ACC112 (cell line): ENCODE measurements around the gene PIAS1.

Experiments used
- H2AFZ ChIP-seq: fragments of 200-600 bp; sonication (generic); one replicate; pipeline ENCODE4 v1.6.0; 2017; ENCODE audit warnings: antibody characterized with exemption, low read length; ENCODE audit not compliant: unreplicated experiment
- H3K27ac ChIP-seq: fragments of 200-600 bp; sonication (generic); 2 replicates; pipeline ENCODE4 v1.5.1; 2014; ENCODE audit warnings: low read depth, mild to moderate bottlenecking, antibody characterized with exemption, low read length, moderate library complexity
- H3K27me3 ChIP-seq: fragments of 200-600 bp; sonication (generic); 2 replicates; pipeline ENCODE4 v1.6.1; 2014; ENCODE audit warnings: mild to moderate bottlenecking, antibody characterized with exemption, low read length, moderate library complexity, mixed read lengths; ENCODE audit not compliant: insufficient read depth
- H3K36me3 ChIP-seq: fragments of 200-600 bp; sonication (generic); 2 replicates; pipeline ENCODE4 v1.6.1; 2016; ENCODE audit warnings: mild to moderate bottlenecking, antibody characterized with exemption, low read length, moderate library complexity, mixed read lengths; ENCODE audit not compliant: insufficient read depth
- H3K4me1 ChIP-seq: fragments of 200-600 bp; sonication (generic); one replicate; pipeline ENCODE4 v1.6.1; 2016; ENCODE audit warnings: low read length, mixed read lengths; ENCODE audit not compliant: insufficient read depth, unreplicated experiment, control insufficient read depth
- H3K4me3 ChIP-seq: fragments of 200-600 bp; sonication (generic); 2 replicates; pipeline ENCODE4 v1.5.1; 2014; ENCODE audit warnings: mild to moderate bottlenecking, low read depth, low read length
- H3K79me2 ChIP-seq: fragments of 200-600 bp; sonication (generic); one replicate; pipeline ENCODE4 v1.6.0; 2016; ENCODE audit warnings: low read length; ENCODE audit not compliant: control insufficient read depth, unreplicated experiment, insufficient read depth

The PIAS1 gene

DNA sequence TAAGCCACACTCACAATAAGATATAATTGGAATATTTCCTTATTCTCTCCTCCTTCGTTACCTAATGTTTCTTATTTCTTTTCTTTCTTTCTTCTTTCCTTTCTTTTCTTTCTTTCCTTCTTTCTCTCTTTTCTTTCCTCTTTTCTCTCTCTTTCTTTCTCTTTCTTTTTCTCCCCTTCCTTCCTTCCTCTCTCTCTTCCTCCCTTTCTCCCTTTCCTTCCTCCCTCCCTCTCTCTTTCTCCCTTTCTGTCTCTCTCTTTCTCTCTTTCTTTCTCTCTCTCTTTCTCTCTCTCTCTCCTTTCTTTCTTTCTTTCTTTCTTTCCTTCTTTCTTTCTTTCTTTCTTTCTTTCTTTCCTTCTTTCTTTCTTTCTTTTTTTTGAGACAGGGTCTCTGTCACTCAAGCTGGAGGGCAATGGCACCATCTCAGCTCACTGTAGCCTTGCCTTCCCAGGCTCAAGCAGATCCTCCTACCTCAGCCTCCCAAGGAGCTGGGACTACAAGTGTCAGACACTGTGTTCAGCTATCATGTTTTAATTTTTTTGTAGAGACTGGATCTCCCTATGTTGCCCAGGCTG lies 19.3 kb upstream of the PIAS1 start:
- no peak overlapping the region for H3K27ac ChIP-seq
- H3K36me3 ChIP-seq = no peaks in the 10 kb centered on the region
- no peak overlapping the region for H2AFZ ChIP-seq
- H3K4me1 ChIP-seq = no peaks in the 10 kb centered on the region
- H3K4me3 ChIP-seq = no peak overlapping the region
- H3K27me3 ChIP-seq = peaks cover 35% of the 10 kb centered on the region
- no peaks in the 10 kb centered on the region for H3K79me2 ChIP-seq

GRCh38 chr15:68038246-68038645 lies 15.9 kb upstream of the PIAS1 start:
- H3K36me3 ChIP-seq = no peaks in the 10 kb centered on the region
- no peak overlapping the region for H2AFZ ChIP-seq
- no peak overlapping the region for H3K4me3 ChIP-seq
- H3K4me1 ChIP-seq = no peaks in the 10 kb centered on the region
- no peak overlapping the region for H3K27ac ChIP-seq
- H3K27me3 ChIP-seq = peaks cover 37% of the 10 kb centered on the region
- H3K79me2 ChIP-seq = no peaks in the 10 kb centered on the region

DNA sequence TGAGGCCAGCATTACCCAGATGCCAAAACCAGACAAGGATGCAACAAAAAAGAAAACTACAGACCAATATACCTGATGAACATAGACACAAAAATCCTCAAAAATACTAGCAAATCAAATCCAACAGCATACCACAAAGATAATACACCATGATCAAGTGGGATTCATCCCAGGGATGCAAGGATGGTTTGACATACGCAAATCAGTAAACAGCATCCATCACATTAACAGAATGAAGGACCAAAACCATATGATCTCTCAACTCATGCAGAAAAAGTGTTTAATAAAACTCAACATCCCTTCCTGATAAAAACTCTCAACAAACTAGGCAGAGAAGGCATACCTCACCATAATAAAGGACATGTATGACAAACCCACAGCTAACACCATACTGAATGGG lies 14.0 kb upstream of the PIAS1 start:
- no peak overlapping the region for H3K4me3 ChIP-seq
- no peaks in the 10 kb centered on the region for H3K36me3 ChIP-seq
- H2AFZ ChIP-seq = no peak overlapping the region
- H3K79me2 ChIP-seq = no peaks in the 10 kb centered on the region
- H3K27ac ChIP-seq = no peak overlapping the region
- H3K4me1 ChIP-seq = no peaks in the 10 kb centered on the region
- peaks cover 22% of the 10 kb centered on the region for H3K27me3 ChIP-seq

GRCh38 chr15:68042156-68042854 lies 11.8 kb upstream of the PIAS1 start:
- H3K4me1 ChIP-seq = no peaks in the 10 kb centered on the region
- no peak overlapping the region for H3K27ac ChIP-seq
- no peak overlapping the region for H3K4me3 ChIP-seq
- H3K36me3 ChIP-seq = no peaks in the 10 kb centered on the region
- H2AFZ ChIP-seq = no peak overlapping the region
- H3K79me2 ChIP-seq = no peaks in the 10 kb centered on the region
- peaks cover 16% of the 10 kb centered on the region; the same call in 1 of the 2 replicates for H3K27me3 ChIP-seq

DNA sequence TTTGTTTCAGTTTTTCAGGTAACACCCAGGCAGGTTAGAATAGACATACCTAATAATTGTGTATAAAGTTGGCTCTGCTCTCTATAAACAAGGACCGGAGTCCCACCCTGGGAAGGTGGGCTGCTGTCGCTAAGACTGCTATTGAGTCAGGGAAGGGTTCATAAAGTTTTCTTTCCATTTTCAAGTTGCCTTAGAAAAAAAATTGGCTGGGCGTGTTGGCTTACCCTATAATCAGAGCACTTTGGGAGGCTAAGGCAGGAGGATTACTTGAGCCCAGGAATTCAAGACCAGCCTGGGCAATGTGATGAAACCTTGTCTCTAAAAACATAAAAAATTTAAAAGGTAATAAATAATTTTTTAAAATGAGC lies 11.3 kb upstream of the PIAS1 start:
- no peak overlapping the region for H3K27ac ChIP-seq
- no peak overlapping the region for H2AFZ ChIP-seq

DNA sequence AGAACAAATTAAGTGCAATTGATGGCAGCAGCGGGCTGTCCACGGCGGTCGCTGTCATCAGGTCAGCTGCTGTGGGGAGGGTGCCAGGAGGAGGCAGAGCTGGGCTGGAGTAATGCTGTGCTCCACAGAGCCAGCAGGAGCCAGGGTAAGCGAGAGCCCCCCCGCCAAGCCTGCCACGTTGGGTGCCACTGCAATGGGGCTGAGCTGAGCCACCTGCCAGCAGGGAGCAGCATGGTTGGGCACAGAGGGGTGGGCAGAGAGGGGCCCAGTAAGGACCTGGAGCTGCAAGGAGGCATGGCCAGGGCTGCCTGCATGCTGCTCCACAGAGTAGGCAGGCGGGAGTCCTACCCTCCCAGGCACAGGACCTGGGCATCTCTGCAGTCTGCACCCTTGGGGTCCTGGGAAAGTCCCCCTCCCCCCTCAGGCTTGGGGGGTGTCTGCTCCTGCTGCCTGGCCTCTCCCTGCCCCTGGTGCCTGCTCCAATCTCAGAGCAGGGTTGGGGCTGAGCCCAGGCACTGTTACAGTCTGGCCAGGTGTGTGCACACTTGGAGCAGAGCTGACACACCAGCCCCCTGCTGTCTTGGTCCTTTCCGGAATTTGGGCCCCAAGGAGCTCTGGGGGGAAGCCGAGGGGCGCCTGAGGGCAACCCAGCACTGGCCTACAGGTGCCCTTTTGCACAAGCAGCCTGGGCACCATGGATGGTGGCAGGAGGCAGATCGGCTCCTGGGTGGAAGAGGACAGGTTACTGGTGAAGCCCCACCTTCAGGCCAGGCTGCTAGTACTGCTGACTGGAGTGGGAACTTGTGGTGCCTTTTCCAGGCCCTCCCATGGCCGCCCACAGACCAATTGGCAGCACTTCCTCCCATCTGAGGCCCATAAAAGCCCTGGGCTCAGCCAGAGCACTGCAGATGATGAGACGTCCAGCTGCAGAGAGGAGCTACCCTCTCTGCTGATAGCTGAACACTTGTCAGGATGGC lies 8.5 kb upstream of the PIAS1 start:
- no peak overlapping the region for H2AFZ ChIP-seq
- no peaks in the 10 kb centered on the region for H3K79me2 ChIP-seq
- no peak overlapping the region for H3K27ac ChIP-seq
- no peaks in the 10 kb centered on the region for H3K4me1 ChIP-seq
- H3K4me3 ChIP-seq = no peak overlapping the region
- H3K36me3 ChIP-seq = no peaks in the 10 kb centered on the region
- peaks cover 3% of the 10 kb centered on the region; the same call in 1 of the 2 replicates for H3K27me3 ChIP-seq

More for the DNA sequence above, 11.3 kb upstream of the PIAS1 start:
- no peaks in the 10 kb centered on the region for H3K4me1 ChIP-seq
- no peaks in the 10 kb centered on the region for H3K36me3 ChIP-seq
- no peak overlapping the region for H3K4me3 ChIP-seq
- no peaks in the 10 kb centered on the region for H3K79me2 ChIP-seq
- H3K27me3 ChIP-seq = peaks cover 12% of the 10 kb centered on the region; the same call in 1 of the 2 replicates

- Histone ChIP-seq H2AFZ (no peak overlapping the region), H3K79me2 (no peaks in the 10 kb centered on the region), H3K27ac (no peak overlapping the region), H3K36me3 (no peaks in the 10 kb centered on the region), H3K4me1 (no peaks in the 10 kb centered on the region), H3K4me3 (no peak overlapping the region), H3K27me3 (no peaks in the 10 kb centered on the region)
Observed at GRCh38 chr15:68047826-68048225, 6.3 kb upstream of the PIAS1 start.

GRCh38 chr15:68051109-68051508 lies 3.0 kb upstream of the PIAS1 start:
- H3K27ac ChIP-seq = no peak overlapping the region
- H2AFZ ChIP-seq = no peak overlapping the region
- H3K79me2 ChIP-seq = peaks cover 19% of the 10 kb centered on the region
- H3K36me3 ChIP-seq = no peaks in the 10 kb centered on the region
- no peak overlapping the region for H3K4me3 ChIP-seq
- H3K4me1 ChIP-seq = peaks cover 8% of the 10 kb centered on the region
- no peaks in the 10 kb centered on the region for H3K27me3 ChIP-seq

DNA sequence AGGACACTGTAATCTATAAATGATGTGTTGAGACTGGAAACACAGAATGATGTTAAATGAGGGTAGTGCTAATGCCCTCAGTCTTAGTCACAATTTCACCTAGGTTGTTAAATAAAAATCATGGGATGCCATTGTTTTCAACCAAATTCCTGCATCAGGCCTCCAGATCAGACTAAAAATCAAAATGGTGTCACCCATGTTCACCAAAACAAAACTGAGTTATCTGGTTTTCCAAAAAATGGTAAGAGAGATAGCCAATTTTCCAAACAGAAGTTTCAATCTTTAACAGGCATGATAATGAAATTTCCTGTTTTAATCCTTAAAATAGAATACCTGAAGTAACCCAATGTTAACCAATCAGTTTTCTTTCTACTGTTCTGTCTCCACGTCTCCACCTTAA lies 2.2 kb upstream of the PIAS1 start:
- Histone ChIP-seq H2AFZ (no peak overlapping the region), H3K36me3 (no peaks in the 10 kb centered on the region), H3K4me1 (peaks cover 16% of the 10 kb centered on the region), H3K79me2 (peaks cover 27% of the 10 kb centered on the region), H3K4me3 (no peak overlapping the region), H3K27me3 (no peaks in the 10 kb centered on the region), H3K27ac (no peak overlapping the region)

DNA sequence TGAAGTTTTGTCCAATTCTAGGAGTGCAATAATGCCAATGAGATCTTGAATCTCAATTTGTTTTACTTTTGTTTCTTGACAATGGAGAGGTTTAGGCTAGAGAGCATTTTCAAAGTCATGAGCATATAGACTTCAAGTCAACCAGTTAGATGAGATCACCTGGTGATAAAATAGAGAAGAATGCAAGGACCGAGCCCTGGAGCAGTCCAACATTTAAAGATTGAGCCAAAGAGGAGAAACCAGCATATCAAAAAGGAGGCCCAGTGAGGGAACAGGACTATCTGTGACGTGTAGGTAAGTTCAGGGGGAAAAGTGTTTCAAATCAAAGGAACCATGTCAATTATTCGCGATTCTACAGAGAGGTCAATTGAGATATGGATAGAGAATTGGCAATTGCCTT lies 1.7 kb upstream of the PIAS1 start:
- Histone ChIP-seq H3K36me3 (no peaks in the 10 kb centered on the region), H3K4me3 (no peak overlapping the region), H3K27me3 (no peaks in the 10 kb centered on the region), H2AFZ (no peak overlapping the region), H3K79me2 (peaks cover 32% of the 10 kb centered on the region), H3K4me1 (peaks cover 18% of the 10 kb centered on the region), H3K27ac (no peak overlapping the region)
